ENCODE results near the gene AKAP12.
"Not testable (repeated sequence)": the region's sequence is repeated elsewhere in the genome, so short reads cannot be mapped to it uniquely, and the experiment has no call there.

Gene AKAP12

DNA sequence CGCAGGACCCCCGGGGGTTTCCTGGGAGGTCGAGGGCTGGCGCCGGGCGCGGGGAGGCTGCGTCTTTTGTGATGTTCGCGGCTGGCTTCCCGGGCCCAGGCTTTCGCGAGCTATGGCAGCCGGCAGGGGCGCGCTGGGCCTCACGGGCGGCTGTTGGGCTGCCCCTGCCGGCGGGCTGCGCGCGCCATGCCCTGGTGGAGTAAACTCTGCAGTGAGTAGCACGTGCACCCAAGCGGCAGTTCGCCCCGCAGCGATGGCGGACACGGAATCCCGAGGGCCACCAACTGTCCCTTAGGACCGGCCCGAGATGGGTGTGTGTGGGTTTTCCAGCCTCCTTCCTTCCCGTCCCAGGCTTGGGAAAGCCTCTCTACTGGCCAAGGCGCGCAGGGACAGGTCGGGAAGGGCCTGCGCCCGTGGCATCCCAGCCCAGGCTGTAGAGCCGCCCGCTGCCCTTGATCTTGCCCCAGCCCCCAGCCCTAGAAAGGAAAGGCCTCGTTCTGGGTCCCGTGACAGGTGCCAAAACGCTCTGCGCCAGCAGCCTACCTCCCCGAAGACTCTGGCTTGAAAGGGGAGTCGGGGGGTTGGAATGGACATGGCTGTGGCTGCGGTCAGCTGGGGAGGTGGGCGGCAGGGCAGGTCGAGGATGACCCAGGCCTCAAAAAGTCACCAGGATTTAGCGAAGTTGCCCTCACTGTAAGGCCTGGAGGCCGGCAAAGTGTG is 101.9 kb downstream of the AKAP12 start:
- DNase-seq = no peak
- TF ChIP-seq GATA1 (IDR thresholded peaks at IDR 0.05; ENCODE audit: low read depth, low read length) (no peak), POLR2A (IDR thresholded peaks at IDR 0.05; ENCODE audit: low read length) (no peak)

DNA sequence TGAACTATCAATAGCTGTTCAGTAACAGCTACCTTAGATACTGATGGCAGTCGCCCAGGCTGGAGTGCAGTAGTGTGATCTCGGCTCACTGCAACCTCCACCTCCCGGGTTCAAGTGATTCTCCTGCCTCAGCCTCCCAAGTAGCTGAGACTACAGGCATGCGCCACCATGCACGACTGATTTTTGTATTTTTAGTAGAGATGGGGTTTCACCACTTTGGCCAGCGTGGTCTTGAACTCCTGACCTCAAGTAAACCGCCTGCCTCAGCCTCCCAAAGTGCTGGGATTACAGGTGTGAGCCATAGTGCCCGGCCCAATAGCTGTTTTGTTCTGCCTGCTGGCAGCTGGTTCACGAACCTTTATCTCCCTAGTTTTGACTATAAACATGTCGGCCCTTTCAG is 103.0 kb downstream of the AKAP12 start:
- not testable (repeated sequence) for DNase-seq

DNA sequence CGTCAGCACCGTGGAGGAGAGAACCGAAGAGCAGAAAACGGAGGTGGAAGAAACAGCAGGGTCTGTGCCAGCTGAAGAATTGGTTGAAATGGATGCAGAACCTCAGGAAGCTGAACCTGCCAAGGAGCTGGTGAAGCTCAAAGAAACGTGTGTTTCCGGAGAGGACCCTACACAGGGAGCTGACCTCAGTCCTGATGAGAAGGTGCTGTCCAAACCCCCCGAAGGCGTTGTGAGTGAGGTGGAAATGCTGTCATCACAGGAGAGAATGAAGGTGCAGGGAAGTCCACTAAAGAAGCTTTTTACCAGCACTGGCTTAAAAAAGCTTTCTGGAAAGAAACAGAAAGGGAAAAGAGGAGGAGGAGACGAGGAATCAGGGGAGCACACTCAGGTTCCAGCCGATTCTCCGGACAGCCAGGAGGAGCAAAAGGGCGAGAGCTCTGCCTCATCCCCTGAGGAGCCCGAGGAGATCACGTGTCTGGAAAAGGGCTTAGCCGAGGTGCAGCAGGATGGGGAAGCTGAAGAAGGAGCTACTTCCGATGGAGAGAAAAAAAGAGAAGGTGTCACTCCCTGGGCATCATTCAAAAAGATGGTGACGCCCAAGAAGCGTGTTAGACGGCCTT is 110.0 kb downstream of the AKAP12 start:
- DNase-seq = no peak
- no peak for TF ChIP-seq POLR2A (IDR thresholded peaks at IDR 0.05; ENCODE audit: low read length)
- TF ChIP-seq GATA1 (IDR thresholded peaks at IDR 0.05; ENCODE audit: low read depth, low read length) = no peak

DNA sequence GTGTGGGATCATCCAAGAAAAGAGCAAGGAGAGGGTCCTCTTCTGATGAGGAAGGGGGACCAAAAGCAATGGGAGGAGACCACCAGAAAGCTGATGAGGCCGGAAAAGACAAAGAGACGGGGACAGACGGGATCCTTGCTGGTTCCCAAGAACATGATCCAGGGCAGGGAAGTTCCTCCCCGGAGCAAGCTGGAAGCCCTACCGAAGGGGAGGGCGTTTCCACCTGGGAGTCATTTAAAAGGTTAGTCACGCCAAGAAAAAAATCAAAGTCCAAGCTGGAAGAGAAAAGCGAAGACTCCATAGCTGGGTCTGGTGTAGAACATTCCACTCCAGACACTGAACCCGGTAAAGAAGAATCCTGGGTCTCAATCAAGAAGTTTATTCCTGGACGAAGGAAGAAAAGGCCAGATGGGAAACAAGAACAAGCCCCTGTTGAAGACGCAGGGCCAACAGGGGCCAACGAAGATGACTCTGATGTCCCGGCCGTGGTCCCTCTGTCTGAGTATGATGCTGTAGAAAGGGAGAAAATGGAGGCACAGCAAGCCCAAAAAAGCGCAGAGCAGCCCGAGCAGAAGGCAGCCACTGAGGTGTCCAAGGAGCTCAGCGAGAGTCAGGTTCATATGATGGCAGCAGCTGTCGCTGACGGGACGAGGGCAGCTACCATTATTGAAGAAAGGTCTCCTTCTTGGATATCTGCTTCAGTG is 110.8 kb downstream of the AKAP12 start:
- DNase-seq = no peak
- TF ChIP-seq GATA1 (IDR thresholded peaks at IDR 0.05; ENCODE audit: low read depth, low read length) (no peak), POLR2A (IDR thresholded peaks at IDR 0.05; ENCODE audit: low read length) (no peak)

DNA sequence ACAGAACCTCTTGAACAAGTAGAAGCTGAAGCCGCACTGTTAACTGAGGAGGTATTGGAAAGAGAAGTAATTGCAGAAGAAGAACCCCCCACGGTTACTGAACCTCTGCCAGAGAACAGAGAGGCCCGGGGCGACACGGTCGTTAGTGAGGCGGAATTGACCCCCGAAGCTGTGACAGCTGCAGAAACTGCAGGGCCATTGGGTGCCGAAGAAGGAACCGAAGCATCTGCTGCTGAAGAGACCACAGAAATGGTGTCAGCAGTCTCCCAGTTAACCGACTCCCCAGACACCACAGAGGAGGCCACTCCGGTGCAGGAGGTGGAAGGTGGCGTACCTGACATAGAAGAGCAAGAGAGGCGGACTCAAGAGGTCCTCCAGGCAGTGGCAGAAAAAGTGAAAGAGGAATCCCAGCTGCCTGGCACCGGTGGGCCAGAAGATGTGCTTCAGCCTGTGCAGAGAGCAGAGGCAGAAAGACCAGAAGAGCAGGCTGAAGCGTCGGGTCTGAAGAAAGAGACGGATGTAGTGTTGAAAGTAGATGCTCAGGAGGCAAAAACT is 111.5 kb downstream of the AKAP12 start:
- TF ChIP-seq GATA1 (IDR thresholded peaks at IDR 0.05; ENCODE audit: low read depth, low read length) = no peak
- no peak for TF ChIP-seq POLR2A (IDR thresholded peaks at IDR 0.05; ENCODE audit: low read length)
- no peak for DNase-seq

DNA sequence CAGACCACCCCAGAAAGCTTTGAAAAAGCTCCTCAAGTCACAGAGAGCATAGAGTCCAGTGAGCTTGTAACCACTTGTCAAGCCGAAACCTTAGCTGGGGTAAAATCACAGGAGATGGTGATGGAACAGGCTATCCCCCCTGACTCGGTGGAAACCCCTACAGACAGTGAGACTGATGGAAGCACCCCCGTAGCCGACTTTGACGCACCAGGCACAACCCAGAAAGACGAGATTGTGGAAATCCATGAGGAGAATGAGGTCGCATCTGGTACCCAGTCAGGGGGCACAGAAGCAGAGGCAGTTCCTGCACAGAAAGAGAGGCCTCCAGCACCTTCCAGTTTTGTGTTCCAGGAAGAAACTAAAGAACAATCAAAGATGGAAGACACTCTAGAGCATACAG is 112.0 kb downstream of the AKAP12 start:
- no peak for DNase-seq
- TF ChIP-seq POLR2A (IDR thresholded peaks at IDR 0.05; ENCODE audit: low read length) (no peak), GATA1 (IDR thresholded peaks at IDR 0.05; ENCODE audit: low read depth, low read length) (no peak)

DNA sequence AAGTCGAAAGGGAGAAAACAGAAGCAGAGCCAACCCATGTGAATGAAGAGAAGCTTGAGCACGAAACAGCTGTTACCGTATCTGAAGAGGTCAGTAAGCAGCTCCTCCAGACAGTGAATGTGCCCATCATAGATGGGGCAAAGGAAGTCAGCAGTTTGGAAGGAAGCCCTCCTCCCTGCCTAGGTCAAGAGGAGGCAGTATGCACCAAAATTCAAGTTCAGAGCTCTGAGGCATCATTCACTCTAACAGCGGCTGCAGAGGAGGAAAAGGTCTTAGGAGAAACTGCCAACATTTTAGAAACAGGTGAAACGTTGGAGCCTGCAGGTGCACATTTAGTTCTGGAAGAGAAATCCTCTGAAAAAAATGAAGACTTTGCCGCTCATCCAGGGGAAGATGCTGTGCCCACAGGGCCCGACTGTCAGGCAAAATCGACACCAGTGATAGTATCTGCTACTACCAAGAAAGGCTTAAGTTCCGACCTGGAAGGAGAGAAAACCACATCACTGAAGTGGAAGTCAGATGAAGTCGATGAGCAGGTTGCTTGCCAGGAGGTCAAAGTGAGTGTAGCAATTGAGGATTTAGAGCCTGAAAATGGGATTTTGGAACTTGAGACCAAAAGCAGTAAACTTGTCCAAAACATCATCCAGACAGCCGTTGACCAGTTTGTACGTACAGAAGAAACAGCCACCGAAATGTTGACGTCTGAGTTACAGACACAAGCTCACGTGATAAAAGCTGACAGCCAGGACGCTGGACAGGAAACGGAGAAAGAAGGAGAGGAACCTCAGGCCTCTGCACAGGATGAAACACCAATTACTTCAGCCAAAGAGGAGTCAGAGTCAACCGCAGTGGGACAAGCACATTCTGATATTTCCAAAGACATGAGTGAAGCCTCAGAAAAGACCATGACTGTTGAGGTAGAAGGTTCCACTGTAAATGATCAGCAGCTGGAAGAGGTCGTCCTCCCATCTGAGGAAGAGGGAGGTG is 112.9 kb downstream of the AKAP12 start:
- no peak for TF ChIP-seq POLR2A (IDR thresholded peaks at IDR 0.05; ENCODE audit: low read length)
- no peak for DNase-seq

DNA sequence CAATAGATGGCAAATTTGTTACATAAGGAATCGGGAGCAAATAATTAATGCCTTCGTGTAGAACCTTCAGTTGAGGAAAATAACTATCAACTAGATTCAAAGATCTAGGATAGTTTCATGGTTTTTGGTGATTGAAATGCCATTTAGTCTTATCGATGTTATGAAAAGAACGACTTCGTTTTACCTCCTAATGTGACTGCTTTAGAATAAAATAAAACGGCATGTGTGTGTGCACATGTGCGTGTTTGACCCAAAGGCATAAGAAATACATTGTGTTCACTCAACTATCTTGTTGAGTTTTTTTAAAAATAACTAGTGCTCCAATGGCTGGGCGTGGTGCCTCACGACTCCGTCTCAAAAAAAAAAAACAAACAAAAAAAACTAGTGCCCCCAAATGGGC is 114.0 kb downstream of the AKAP12 start:
- no peak for DNase-seq
- TF ChIP-seq POLR2A (IDR thresholded peaks at IDR 0.05; ENCODE audit: low read length) = no peak
- TF ChIP-seq GATA1 (IDR thresholded peaks at IDR 0.05; ENCODE audit: low read depth, low read length) = no peak

DNA sequence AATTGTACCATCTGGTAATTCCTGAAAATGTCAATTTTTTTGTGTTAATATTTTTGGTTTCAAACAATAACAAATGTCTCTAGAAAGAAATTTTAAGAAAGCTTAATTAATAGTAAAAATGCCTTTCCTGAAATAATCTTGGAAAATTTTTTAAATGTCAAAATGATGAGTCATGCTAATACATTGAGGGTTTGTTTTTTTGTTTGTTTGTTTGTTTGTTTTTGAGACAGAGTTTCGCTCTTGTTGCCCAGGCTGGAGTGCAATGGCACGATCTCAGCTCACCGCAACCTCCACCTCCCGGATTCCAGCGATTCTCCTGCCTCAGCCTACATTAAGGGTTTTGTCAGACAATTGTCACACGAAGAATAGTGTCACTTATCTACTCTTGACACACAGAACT is 117.2 kb downstream of the AKAP12 start:
- DNase-seq = not testable (repeated sequence)

DNA sequence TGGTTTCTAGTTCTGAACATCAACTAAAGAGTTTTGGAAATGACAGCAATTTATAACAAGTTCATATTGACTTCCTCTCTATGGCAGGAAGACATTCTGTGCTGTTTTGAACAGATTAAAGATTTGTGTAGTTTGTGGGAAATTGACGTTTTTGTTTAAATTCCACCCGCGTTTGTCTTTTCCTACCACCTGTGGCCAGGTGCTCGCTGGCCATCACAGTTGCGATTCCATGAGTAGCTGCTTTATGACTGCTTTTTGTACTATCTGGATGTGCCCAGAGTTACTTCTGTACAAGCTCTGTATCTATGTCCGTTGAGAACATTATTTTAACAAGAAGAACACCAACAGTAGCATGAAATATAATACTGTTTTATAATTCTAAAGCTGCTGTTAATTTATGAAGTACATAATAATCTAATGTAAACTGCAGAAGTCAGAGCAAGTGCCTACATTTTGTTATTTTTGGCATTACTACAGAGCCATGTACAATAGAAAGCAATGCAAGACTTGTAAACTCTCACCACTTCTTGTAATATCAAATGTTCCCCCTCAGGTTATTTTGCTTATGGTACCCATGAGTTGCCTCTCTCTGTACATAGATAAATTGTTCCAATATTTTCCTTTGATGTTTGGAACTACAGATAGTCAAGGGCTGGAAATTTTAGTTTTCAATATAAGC is 118.1 kb downstream of the AKAP12 start:
- TF ChIP-seq POLR2A (IDR thresholded peaks at IDR 0.05; ENCODE audit: low read length) = no peak
- TF ChIP-seq GATA1 (IDR thresholded peaks at IDR 0.05; ENCODE audit: low read depth, low read length) = no peak
- no peak for DNase-seq

DNA sequence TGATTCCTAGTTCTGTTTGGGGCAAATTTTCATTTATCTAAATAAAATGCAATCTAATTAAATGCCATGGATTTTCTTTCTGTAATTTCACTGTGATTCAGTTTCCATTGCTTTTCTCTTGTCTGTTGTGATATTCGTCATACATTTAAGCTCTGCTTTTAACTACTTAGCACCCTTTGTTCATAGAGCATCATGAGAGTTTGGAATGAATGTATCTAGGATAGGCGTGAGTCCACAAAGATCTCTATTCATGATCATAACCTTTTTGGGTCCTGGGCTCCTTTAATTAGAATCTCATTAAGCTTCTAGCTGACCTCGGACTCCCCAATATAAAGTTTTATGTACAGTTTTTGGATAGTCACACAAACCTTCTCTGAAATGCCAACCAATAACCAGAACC is 118.7 kb downstream of the AKAP12 start:
- no peak for DNase-seq

DNA sequence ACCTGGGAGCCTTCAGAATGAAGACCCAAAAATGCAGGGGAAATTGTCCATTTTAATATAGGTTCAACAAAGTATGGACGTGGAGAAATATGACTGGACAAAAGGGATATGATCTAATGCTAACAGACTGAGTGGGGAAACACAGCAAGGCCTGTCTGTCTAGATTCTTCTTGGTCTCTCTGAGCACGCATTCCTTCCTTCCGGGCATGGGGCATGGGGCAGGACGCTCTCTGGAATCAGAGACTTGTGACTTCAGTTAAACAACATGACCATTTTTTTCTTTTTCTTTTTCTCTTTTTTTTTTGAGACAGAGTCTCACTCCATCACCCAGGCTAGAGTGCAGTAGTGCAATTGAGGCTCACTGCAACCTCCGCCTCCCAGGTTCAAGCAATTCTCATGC is 119.7 kb downstream of the AKAP12 start:
- no peak for DNase-seq
- TF ChIP-seq GATA1 (IDR thresholded peaks at IDR 0.05; ENCODE audit: low read depth, low read length) (no peak), POLR2A (IDR thresholded peaks at IDR 0.05; ENCODE audit: low read length) (no peak)

More for the DNA sequence above, 118.7 kb downstream of the AKAP12 start:
- TF ChIP-seq POLR2A (IDR thresholded peaks at IDR 0.05; ENCODE audit: low read length) = no peak
- TF ChIP-seq GATA1 (IDR thresholded peaks at IDR 0.05; ENCODE audit: low read depth, low read length) = no peak

DNA sequence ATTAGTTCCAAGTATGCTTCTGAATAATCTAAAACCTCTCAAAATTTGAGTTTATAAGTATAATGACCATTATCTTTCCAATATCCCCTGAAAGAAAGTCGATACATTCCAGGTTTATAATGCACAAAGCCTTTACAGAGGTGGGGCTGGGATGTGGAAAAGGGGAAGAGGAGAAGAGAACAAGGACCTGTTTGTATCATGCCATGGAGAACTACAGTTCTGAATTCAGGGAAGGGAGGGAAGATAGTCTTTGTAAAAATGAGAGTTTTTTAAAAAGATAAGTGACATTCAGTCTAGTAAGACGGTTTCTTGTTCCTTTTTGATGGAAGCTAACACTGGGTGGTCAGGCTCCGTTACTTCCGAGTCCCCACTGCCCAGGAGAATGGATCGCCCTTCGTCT is 125.5 kb downstream of the AKAP12 start:
- TF ChIP-seq GATA1 (IDR thresholded peaks at IDR 0.05; ENCODE audit: low read depth, low read length) (no peak), POLR2A (IDR thresholded peaks at IDR 0.05; ENCODE audit: low read length) (no peak)
- no peak for DNase-seq

Measured in erythroblast (primary cell).